Esophagus squamous epithelium (tissue), 5 donors: ENCODE results near the gene PDGFRB. TPM values are rescaled to one million over a fixed set of nuclear protein-coding genes. Genes with fewer than 3 reads are reported as not detected.

Experiments
- DNase-seq: peaks from one replicate; lab custom pipeline; 2025; lab: John Stamatoyannopoulos, UW
- H3K27ac ChIP-seq, 4 donors: fragments of 200-600 bp; sonication (generic); one replicate each; pipeline ENCODE4 v1.5.1; 2016 to 2019; ENCODE audit warnings: mild to moderate bottlenecking in 1 of 4
- H3K27me3 ChIP-seq, 4 donors: fragments of 200-600 bp; sonication (generic); 1 replicate in 3 of 4; 2 replicates in 1 of 4; pipeline versions ENCODE4 v1.5.1 to v1.6.0; 2017 to 2021; ENCODE audit warnings: antibody characterized with exemption in 1 of 4
- H3K36me3 ChIP-seq, 3 donors: fragments of 200-600 bp; sonication (generic); one replicate each; pipeline ENCODE4 v1.5.1; 2016 to 2019
- H3K4me1 ChIP-seq, 3 donors: fragments of 200-600 bp; sonication (generic); one replicate each; pipeline ENCODE4 v1.5.1; 2017 to 2019
- H3K4me3 ChIP-seq, 4 donors: fragments of 200-600 bp; sonication (generic); 1 replicate in 3 of 4; 2 replicates in 1 of 4; pipeline ENCODE4 v1.5.1; 2016 to 2019; ENCODE audit warnings: mild to moderate bottlenecking in 2 of 4, moderate library complexity in 1 of 4
- H3K9me3 ChIP-seq, 3 donors: fragments of 200-600 bp; sonication (generic); one replicate each; pipeline ENCODE4 v1.5.1; 2016 to 2019
- CTCF ChIP-seq, 6 experiments: fragments of 450-650 bp in 4 of 6; fragments of 200-600 bp in 2 of 6; sonication (generic) in 2 of 6; IDR thresholded peaks; one replicate each; pipeline ENCODE4 v1.5.1; 2016 to 2019; ENCODE audit warnings: antibody characterized with exemption in 6 of 6, mild to moderate bottlenecking in 4 of 6, moderate library complexity in 4 of 6
- POLR2A ChIP-seq, 4 donors: fragments of 450-650 bp; IDR thresholded peaks; one replicate each; pipeline ENCODE4 v1.6.1; 2017; ENCODE audit warnings: antibody characterized with exemption in 4 of 4, mild to moderate bottlenecking in 4 of 4, moderate library complexity in 3 of 4
- WGBS, 2 donors: methylation state at CpG; one replicate each; pipeline ENCODE4 v1.1.5; 2018; 5-methylcytosine and 5-hydroxymethylcytosine counted together
- intact Hi-C: fragments of 100-400 bp; cut with DNase I; formaldehyde crosslinking; loops from one replicate; pipeline ENCODE4 v1.15.0; 2022
- total RNA-seq, 4 donors: library from RNA; depleted of rRNA; stranded (reverse); fragments of >200 nt; gene quantifications; one replicate each; pipeline ENCODE4 v1.1.0, GENCODE V29; 2016
- donor health status: DM: yes; HTN: yes; CAD: no.

The PDGFRB gene
- total RNA-seq, 4 donors from 2014 or later = 5.6 to 51.7 (median 31.0) TPM

- 87 to 89% methylated on average over 4 to 6 of the region's 11 CpGs for WGBS, 2 donors
- H3K4me1 ChIP-seq = peaks cover 0 to 3% (median 0%) of the 10 kb centered on the region in 3 donors
- TF ChIP-seq POLR2A (IDR thresholded peaks at IDR 0.05) = no peak
- no peak overlapping the region for H3K27ac ChIP-seq
- intact Hi-C loops = no loop called here
- H3K9me3 ChIP-seq = no peaks in the 10 kb centered on the region
- H3K4me3 ChIP-seq = no peak overlapping the region
- DNase-seq = no peak
- peaks cover 0 to 70% (median 0%) of the 10 kb centered on the region in 3 donors for H3K36me3 ChIP-seq
- no peaks in the 10 kb centered on the region for H3K27me3 ChIP-seq
These were observed 37.0 kb downstream of the PDGFRB start for GRCh38 chr5:150118561-150119229.

- peaks cover 0 to 66% (median 0%) of the 10 kb centered on the region in 3 donors for H3K36me3 ChIP-seq
- DNase-seq = no peak
- H3K4me1 ChIP-seq = peaks cover 0 to 10% (median 5%) of the 10 kb centered on the region in 3 donors
- H3K9me3 ChIP-seq = no peaks in the 10 kb centered on the region
- H3K4me3 ChIP-seq = no peak overlapping the region
- no peaks in the 10 kb centered on the region for H3K27me3 ChIP-seq
- H3K27ac ChIP-seq = no peak overlapping the region
- WGBS, 2 donors = 80% methylated on average over 3 of the region's 9 CpGs; no CpG with 5 or more reads in 1 of the 2 donors
- no peak for TF ChIP-seq CTCF (IDR thresholded peaks at IDR 0.05)
- intact Hi-C loops = no loop called here
These were observed 37.6 kb downstream of the PDGFRB start for GRCh38 chr5:150117945-150118560.

DNA sequence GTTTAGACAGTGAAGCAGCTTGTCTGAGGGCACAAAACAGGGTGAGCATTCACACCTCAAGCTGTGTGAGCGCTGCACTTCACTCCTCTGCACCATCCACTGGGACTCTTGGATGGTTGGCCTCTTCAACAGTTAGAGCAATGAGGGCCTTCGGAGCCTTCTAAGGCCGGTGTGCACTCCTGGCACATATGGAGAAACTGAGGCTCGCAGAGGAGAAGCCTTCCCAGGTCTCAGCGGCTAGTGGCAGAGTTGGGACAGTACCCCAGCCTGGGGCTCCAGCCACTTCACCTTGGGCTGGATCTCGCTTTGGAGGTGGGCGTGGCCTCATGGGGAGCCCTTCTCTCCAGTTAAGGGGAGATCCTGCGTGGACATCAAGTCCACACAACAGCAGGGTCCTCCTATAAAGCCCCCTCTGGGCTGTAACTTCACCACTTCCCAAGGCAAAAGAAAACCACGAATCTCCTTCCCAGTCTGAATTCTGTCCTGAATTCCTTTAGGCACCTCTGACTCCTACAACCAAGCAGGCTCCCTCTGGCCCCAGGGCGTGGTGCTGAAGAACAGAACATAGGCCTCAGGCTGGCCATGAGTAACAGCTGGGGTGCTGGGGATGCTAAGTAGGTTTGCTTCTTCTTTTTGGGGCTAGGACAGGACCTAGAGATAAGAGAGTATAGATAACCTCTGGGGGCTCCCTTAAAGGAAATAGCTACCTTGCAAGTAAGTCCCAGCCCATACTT, 38.8 kb downstream of the PDGFRB start:
- TF ChIP-seq POLR2A (IDR thresholded peaks at IDR 0.05) = no peak
- TF ChIP-seq CTCF (IDR thresholded peaks at IDR 0.05) = no peak
- peaks cover 0 to 20% (median 12%) of the 10 kb centered on the region in 3 donors for H3K4me1 ChIP-seq
- peaks cover 0 to 54% (median 0%) of the 10 kb centered on the region in 3 donors for H3K36me3 ChIP-seq
- H3K27me3 ChIP-seq = no peaks in the 10 kb centered on the region
- no peak overlapping the region for H3K27ac ChIP-seq
- no peak overlapping the region for H3K4me3 ChIP-seq
- DNase-seq = no peak
- 81 to 93% methylated on average over 3 to 7 of the region's 10 CpGs for WGBS, 2 donors
- no peaks in the 10 kb centered on the region for H3K9me3 ChIP-seq
- intact Hi-C loops = no loop called here

GRCh38 chr5:150114773-150115408, 40.8 kb downstream of the PDGFRB start:
- WGBS, 2 donors = 74 to 85% methylated on average over 4 to 7 of the region's 8 CpGs
- H3K4me3 ChIP-seq = no peak overlapping the region
- peaks cover 0 to 37% (median 0%) of the 10 kb centered on the region in 3 donors for H3K36me3 ChIP-seq
- DNase-seq = no peak
- peaks cover 0 to 6% (median 0%) of the 10 kb centered on the region in 4 donors for H3K27me3 ChIP-seq
- intact Hi-C loops = no loop called here
- H3K27ac ChIP-seq = peak overlapping the region in 1 of 4 donors; percentile 9
- TF ChIP-seq POLR2A (IDR thresholded peaks at IDR 0.05) (no peak), CTCF (IDR thresholded peaks at IDR 0.05) (no peak)
- H3K4me1 ChIP-seq = peaks cover 0 to 20% (median 12%) of the 10 kb centered on the region in 3 donors
- H3K9me3 ChIP-seq = no peaks in the 10 kb centered on the region

- intact Hi-C loops = no loop called here
- Histone ChIP-seq H3K27me3 (peaks cover 0 to 6% (median 0%) of the 10 kb centered on the region in 4 donors), H3K9me3 (no peaks in the 10 kb centered on the region), H3K4me3 (no peak overlapping the region), H3K27ac (no peak overlapping the region), H3K36me3 (peaks cover 0 to 31% (median 0%) of the 10 kb centered on the region in 3 donors), H3K4me1 (peaks cover 0 to 20% (median 12%) of the 10 kb centered on the region in 3 donors)
- TF ChIP-seq CTCF (IDR thresholded peaks at IDR 0.05) (no peak), POLR2A (IDR thresholded peaks at IDR 0.05) (no peak)
- DNase-seq = no peak
- WGBS, 2 donors = 86 to 92% methylated on average over 11 to 12 of the region's 12 CpGs
These were observed 41.5 kb downstream of the PDGFRB start for GRCh38 chr5:150114102-150114641.
